ENCODE data around the gene RPS6KL1.

The RPS6KL1 gene

GRCh38 chr14:74912801-74913200, 10.3 kb downstream of the RPS6KL1 start:
- DNase-seq (ENCODE audit: low read depth in 2 of 2): no peak

- DNase-seq (ENCODE audit: low read depth in 2 of 2): no peak
Measured at GRCh38 chr14:74912111-74912510, 10.9 kb downstream of the RPS6KL1 start.

GRCh38 chr14:74911704-74912103, 11.4 kb downstream of the RPS6KL1 start:
- no peak for DNase-seq (ENCODE audit: low read depth in 2 of 2)

GRCh38 chr14:74911221-74911620, 11.8 kb downstream of the RPS6KL1 start:
- no peak for DNase-seq (ENCODE audit: low read depth in 2 of 2)

- no peak for DNase-seq (ENCODE audit: low read depth in 2 of 2)
Measured at GRCh38 chr14:74910556-74910955, 12.5 kb downstream of the RPS6KL1 start.

GRCh38 chr14:74909911-74910310, 13.1 kb downstream of the RPS6KL1 start:
- no peak for DNase-seq (ENCODE audit: low read depth in 2 of 2)

GRCh38 chr14:74909501-74909900, 13.6 kb downstream of the RPS6KL1 start:
- DNase-seq (ENCODE audit: low read depth in 2 of 2): no peak

- DNase-seq (ENCODE audit: low read depth in 2 of 2): no peak
Measured at GRCh38 chr14:74908861-74909341, 14.2 kb downstream of the RPS6KL1 start.

- no peak for DNase-seq (ENCODE audit: low read depth in 2 of 2)
Measured at GRCh38 chr14:74907744-74908143, 15.3 kb downstream of the RPS6KL1 start.

GRCh38 chr14:74906925-74907521, 16.0 kb downstream of the RPS6KL1 start:
- no peak for DNase-seq (ENCODE audit: low read depth in 2 of 2)

- peak; percentile 57 to 70 for DNase-seq (ENCODE audit: low read depth in 2 of 2)
Measured at GRCh38 chr14:74905595-74906142, 17.4 kb downstream of the RPS6KL1 start.

GRCh38 chr14:74904635-74905503, 18.2 kb downstream of the RPS6KL1 start:
- DNase-seq (ENCODE audit: low read depth in 2 of 2): no peak

- DNase-seq (ENCODE audit: low read depth in 2 of 2): no peak
Measured at GRCh38 chr14:74902941-74903705, 19.9 kb downstream of the RPS6KL1 start.

- no peak for DNase-seq (ENCODE audit: low read depth in 2 of 2)
Measured at GRCh38 chr14:74898694-74899093, 24.4 kb downstream of the RPS6KL1 start.

- DNase-seq (ENCODE audit: low read depth in 2 of 2): no peak
Measured at GRCh38 chr14:74898083-74898482, 25.0 kb downstream of the RPS6KL1 start.

- no peak for DNase-seq (ENCODE audit: low read depth in 2 of 2)
Measured at GRCh38 chr14:74897642-74898041, 25.4 kb downstream of the RPS6KL1 start.

GRCh38 chr14:74896400-74896799, 26.7 kb downstream of the RPS6KL1 start:
- no peak for DNase-seq (ENCODE audit: low read depth in 2 of 2)

- DNase-seq (ENCODE audit: low read depth in 2 of 2): no peak
Measured at GRCh38 chr14:74893614-74894091, 29.4 kb downstream of the RPS6KL1 start.

GRCh38 chr14:74892745-74893144, 30.3 kb downstream of the RPS6KL1 start:
- DNase-seq (ENCODE audit: low read depth in 2 of 2): no peak

- no peak for DNase-seq (ENCODE audit: low read depth in 2 of 2)
Measured at GRCh38 chr14:74891870-74892269, 31.2 kb downstream of the RPS6KL1 start.

GRCh38 chr14:74890262-74890661, 32.8 kb downstream of the RPS6KL1 start:
- no peak for DNase-seq (ENCODE audit: low read depth in 2 of 2)

Measured in stimulated activated CD8-positive, alpha-beta memory T cell treated with anti-CD3 and anti-CD28 coated beads, Interleukin-2, amount 100 ng/mL, for 1 hour (primary cell).